ENCODE measurements around the gene RNF20.

DNA sequence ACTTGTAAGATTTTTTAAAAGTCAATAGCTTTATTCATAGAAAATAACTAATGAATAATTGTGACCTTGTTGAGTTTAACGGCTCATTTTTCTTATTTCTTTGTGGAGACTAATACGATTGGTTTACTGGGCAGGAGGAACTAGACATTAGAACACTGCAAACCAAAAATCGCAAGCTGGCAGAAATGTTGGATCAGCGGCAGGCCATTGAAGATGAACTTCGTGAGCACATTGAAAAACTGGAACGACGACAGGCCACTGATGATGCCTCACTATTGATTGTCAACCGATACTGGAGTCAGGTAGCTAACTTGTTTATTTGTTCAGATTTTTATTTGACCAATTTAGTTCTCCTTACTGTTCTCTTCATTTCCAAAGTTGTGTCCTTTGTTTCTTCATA is 6.4 kb downstream of the RNF20 start:
- TF ChIP-seq CTCF (IDR thresholded peaks at IDR 0.05) (no peak), POLR2A (IDR thresholded peaks at IDR 0.05) (no peak)

Data from ovary (tissue), 3 donors.